ENCODE results near the gene BRMS1.

GRCh38 chr11:66363805-66364535 lies 19.1 kb upstream of the BRMS1 start:
- TF ChIP-seq, protein P1, sequence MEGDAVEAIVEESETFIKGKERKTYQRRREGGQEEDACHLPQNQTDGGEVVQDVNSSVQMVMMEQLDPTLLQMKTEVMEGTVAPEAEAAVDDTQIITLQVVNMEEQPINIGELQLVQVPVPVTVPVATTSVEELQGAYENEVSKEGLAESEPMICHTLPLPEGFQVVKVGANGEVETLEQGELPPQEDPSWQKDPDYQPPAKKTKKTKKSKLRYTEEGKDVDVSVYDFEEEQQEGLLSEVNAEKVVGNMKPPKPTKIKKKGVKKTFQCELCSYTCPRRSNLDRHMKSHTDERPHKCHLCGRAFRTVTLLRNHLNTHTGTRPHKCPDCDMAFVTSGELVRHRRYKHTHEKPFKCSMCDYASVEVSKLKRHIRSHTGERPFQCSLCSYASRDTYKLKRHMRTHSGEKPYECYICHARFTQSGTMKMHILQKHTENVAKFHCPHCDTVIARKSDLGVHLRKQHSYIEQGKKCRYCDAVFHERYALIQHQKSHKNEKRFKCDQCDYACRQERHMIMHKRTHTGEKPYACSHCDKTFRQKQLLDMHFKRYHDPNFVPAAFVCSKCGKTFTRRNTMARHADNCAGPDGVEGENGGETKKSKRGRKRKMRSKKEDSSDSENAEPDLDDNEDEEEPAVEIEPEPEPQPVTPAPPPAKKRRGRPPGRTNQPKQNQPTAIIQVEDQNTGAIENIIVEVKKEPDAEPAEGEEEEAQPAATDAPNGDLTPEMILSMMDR (IDR thresholded peaks at IDR 0.05; ENCODE audit: low read depth, low read length, missing input control) = peak; percentile 42
- TF ChIP-seq, protein P2, sequence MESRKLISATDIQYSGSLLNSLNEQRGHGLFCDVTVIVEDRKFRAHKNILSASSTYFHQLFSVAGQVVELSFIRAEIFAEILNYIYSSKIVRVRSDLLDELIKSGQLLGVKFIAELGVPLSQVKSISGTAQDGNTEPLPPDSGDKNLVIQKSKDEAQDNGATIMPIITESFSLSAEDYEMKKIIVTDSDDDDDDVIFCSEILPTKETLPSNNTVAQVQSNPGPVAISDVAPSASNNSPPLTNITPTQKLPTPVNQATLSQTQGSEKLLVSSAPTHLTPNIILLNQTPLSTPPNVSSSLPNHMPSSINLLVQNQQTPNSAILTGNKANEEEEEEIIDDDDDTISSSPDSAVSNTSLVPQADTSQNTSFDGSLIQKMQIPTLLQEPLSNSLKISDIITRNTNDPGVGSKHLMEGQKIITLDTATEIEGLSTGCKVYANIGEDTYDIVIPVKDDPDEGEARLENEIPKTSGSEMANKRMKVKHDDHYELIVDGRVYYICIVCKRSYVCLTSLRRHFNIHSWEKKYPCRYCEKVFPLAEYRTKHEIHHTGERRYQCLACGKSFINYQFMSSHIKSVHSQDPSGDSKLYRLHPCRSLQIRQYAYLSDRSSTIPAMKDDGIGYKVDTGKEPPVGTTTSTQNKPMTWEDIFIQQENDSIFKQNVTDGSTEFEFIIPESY (IDR thresholded peaks at IDR 0.05) = no peak
- TF ChIP-seq, protein P3, sequence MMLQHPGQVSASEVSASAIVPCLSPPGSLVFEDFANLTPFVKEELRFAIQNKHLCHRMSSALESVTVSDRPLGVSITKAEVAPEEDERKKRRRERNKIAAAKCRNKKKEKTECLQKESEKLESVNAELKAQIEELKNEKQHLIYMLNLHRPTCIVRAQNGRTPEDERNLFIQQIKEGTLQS (IDR thresholded peaks at IDR 0.05) = no peak
- peak in 1 of 2 donors; percentile 41 for TF ChIP-seq RAD21 (IDR thresholded peaks at IDR 0.05)
- TF ChIP-seq SP1 (IDR thresholded peaks at IDR 0.05) = no peak
- TF ChIP-seq, protein P4, sequence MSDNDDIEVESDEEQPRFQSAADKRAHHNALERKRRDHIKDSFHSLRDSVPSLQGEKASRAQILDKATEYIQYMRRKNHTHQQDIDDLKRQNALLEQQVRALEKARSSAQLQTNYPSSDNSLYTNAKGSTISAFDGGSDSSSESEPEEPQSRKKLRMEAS (IDR thresholded peaks at IDR 0.05) = no peak
- TF ChIP-seq TAF1 (conservative IDR thresholded peaks at IDR 0.05) = no peak
- no peak for TF ChIP-seq REST (IDR thresholded peaks at IDR 0.05)
- no peak for TF ChIP-seq GABPA (IDR thresholded peaks at IDR 0.05 in 1 of 2, conservative IDR thresholded peaks at IDR 0.05 in 1 of 2)
- TF ChIP-seq EGR1 (IDR thresholded peaks at IDR 0.05; ENCODE audit: low read depth in 2 of 2) = no peak
- no peak for TF ChIP-seq HNF4G (IDR thresholded peaks at IDR 0.05)
- TF ChIP-seq YY1 (IDR thresholded peaks at IDR 0.05) = no peak
- no peak for TF ChIP-seq NR2F2 (IDR thresholded peaks at IDR 0.05)
